ENCODE results near the gene STAB1.

GRCh38 chr3:52521881-52522650 lies 26.9 kb downstream of the STAB1 start:
- TF ChIP-seq CTCF (IDR thresholded peaks at IDR 0.05; ENCODE audit: insufficient read depth, low read length) (no peak), GABPA (IDR thresholded peaks at IDR 0.05; ENCODE audit: low read depth) (no peak), POLR2AphosphoS5 (IDR thresholded peaks at IDR 0.05; ENCODE audit: low read depth) (no peak), REST (IDR thresholded peaks at IDR 0.05; ENCODE audit: insufficient replicate concordance, low read depth) (no peak), SPI1 (IDR thresholded peaks at IDR 0.05; ENCODE audit: borderline replicate concordance, low read depth) (no peak)

Data from HL-60 (cell line).